ACHN (cell line): ENCODE measurements around the gene GDA.
A peak's percentile ranks its signal among the peaks of the same experiment; 100 is the strongest.

Experiments used
- DNase-seq: peaks from one replicate; pipeline ENCODE4 v3.0.0-alpha.2; 2015
- in situ Hi-C: cut with HindIII; loops from 2 replicates; pipeline ENCODE4 v1.10.0; 2017; ENCODE audit warnings: low sequenced_read_pairs, low pct_ligation_motif_present, low pct_unique_long_range_greater_than_20kb

Gene GDA

DNA sequence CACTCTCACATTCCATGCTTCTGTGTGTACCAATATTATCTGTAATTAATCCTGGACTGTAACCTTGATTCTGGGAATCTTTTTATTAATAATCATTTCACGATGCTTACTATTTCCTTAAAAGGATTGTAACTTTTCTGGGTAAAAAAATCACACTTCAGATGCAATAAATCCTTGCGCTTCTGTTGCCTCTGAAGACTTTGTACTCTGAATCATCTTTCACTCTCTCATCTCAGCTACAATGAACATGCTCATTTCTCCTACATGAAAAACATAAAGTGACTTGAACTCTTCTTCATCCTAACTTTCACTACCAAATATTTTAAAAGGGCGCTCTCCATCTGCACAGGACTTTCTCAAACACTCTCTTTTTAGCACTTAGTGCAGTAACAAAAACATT is 50.0 kb downstream of the GDA start:
- in situ Hi-C loops = no loop called here
- no peak for DNase-seq

- no peak for DNase-seq
- in situ Hi-C loops = no loop called here
Measured at GRCh38 chr9:72200452-72200851, 51.2 kb downstream of the GDA start.

GRCh38 chr9:72202009-72202408 is 52.8 kb downstream of the GDA start:
- no peak for DNase-seq
- in situ Hi-C loops = no loop called here

DNA sequence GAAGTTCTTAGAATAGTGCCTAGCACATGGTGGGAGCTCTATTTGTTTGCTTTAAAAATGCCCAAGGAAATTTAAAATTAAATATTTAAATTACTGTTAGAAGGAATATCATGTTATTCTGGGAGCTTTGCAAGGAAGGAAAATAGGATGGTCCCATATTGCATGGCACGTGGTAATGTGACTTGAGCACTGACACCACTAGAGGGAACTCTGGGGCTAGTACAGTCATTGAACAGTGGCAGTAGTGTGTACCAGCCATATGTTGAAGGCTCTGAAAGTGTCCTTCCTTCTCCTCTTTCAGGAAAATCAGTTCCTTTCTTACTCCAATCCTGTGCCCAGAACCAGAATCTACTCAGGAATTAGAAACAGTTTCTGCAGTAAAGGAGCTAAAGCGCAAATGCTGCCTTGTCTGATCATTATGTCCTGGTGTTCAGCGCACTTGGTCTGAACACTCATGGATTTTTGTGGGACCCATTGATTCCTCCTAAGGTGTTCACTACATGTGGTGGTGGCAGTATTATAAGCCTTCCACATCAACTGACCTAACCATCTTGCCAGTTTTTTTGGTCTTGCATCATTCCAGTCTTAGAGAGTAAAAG is 54.1 kb downstream of the GDA start:
- in situ Hi-C loops = no loop called here
- peak; percentile 43 for DNase-seq

- DNase-seq = no peak
- in situ Hi-C loops = no loop called here
Measured at GRCh38 chr9:72204062-72204461, 54.8 kb downstream of the GDA start.

- no peak for DNase-seq
- in situ Hi-C loops = no loop called here
Measured at GRCh38 chr9:72205513-72205912, 56.3 kb downstream of the GDA start.

DNA sequence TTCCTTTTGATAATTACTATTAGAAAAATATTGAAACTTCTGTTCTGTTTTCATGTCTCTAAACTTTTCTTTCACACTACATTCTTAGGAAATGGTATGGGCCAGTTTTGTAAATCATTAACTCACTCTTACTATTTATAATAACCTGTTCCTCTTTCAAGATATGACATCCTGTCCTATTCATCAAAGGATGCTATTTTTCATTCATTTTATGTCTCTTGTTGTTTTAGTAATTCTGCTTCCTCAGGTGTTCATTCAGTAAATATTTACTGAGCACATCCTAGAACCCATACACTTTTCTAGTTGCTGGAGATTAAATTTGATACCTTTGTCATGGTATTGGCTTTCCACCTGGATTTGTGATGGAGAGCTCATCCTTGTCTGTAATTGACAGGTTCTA is 58.0 kb downstream of the GDA start:
- DNase-seq = no peak
- in situ Hi-C loops = no loop called here

DNA sequence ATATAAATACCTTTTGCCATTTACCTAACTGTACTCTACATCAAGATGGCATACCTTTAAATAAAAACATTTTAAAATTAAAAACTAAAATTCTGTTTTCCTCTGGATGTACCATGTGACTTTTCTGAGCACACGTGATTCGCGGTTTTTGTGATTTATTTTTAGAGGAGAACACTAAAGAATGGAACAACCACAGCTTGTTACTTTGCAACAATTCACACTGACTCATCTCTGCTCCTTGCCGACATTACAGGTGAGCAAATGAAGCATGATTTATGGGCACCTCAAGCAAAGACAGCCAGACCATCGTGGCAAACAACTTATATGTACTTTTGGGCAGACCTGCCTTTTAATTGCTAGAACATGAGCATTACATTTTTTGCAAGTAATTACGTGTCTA is 61.3 kb downstream of the GDA start:
- in situ Hi-C loops = no loop called here

GRCh38 chr9:72211047-72211446 is 61.8 kb downstream of the GDA start:
- no peak for DNase-seq
- in situ Hi-C loops = no loop called here

More for the DNA sequence above, 61.3 kb downstream of the GDA start:
- DNase-seq = no peak

DNA sequence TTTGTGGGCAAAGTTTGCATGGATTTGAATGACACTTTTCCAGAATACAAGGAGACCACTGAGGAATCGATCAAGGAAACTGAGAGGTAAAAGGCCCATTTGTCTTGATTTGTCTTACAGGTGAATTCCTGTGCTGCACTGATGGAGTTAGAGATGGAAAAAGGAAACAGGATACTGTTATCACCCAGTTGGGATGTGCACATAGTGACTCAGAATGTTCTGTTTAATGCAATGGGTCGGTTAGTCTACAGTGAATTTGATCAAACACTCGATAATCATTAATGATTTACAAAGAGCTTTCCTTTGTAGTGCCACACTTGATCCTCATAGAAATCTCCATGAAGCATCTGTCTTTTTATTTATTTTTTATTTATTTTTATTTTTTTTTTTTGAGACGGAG is 64.7 kb downstream of the GDA start:
- DNase-seq = no peak
- in situ Hi-C loops = no loop called here

DNA sequence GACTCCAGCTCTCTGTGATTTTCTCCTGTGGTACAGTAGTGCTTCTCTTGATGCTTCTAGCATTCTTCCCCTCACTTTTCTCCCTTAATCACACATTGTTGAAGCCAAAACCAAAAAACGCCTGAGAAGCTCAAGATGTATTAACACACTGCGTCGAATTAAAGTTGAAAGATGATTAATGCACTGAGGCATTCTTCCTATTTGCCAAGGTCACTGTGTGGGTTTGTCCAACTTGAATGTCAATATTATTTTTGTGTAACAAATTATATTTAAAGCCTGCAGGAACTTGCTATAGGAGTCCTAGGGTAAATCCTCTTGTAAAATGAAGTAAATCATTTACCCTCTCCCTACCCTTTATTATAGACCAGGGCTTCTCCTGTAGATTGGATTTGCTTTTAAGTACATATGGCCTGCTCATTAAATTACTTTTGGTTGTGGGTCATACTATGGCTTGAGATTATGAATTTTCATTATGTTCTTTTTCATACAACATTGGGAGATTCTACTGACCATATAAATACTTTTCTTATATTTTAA is 68.1 kb downstream of the GDA start:
- in situ Hi-C loops = no loop called here
- no peak for DNase-seq

DNA sequence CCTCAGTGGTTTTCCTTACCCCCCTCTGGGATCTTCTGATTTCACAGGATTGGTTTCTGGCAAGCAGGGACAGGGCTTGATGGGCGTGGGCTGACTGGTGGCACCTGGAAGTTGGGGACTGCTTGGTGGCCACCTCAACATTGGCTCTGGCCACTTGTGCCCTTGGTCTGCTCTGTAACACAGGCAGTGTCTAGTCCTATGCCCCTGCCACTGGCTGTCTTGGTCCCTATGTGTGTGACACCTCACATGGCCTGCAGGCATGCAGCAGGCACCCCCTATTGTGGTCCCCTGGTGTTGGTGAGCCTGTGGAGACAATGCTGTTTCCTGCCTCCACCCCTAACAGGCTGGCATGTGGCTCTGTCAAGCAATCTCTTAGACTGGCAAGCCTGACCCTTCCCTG is 71.3 kb downstream of the GDA start:
- no peak for DNase-seq
- in situ Hi-C loops = no loop called here

DNA sequence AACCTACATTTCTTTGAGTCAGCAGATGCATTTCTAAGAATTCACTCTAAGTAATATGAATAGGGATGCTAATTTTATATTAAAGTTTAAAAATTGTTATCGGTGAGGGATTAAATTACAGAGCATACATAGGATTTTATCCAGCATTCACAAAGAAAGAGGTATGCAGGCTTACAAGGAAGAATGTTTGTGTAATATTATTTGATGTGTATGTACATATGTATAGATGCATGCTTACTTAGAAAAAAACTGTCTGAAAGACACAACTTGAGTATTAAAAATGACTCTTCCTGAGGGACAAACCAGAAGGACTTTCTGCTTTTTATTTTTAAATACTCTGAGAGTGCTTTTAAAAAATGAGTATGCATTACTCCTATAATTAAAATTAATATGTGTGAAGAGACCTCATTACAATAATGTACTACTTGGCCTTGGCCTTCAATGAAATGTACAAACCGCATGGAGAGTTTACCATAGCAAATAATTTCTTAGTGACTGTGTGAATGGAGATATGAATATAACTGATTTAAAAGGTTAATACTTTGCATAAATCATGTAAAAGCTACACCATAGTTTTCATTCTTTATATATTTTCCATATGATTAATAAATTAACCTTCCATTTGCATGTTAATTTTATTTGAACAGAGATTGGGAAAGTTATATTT is 77.0 kb downstream of the GDA start:
- no peak for DNase-seq
- in situ Hi-C loops = no loop called here

- DNase-seq = no peak
- in situ Hi-C loops = no loop called here
Measured at GRCh38 chr9:72228282-72228681, 79.0 kb downstream of the GDA start.

DNA sequence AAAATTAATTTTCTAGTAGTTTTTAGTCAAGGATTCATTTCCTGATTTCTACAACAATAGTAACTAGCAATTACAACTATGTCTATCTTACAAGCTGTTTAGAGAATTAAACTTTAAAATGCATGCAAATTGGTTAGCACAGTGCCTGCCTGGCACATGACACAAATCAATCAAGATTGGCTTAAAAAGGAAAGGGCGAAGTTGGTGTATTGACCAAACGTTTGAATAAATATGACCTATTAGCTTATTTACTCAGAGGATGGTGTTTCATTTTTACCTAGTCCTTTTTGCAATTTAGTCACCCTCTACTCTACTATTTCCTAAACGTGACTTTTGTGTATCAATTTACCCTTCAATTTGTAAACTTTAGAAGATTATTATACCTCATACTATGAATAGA is 83.5 kb downstream of the GDA start:
- in situ Hi-C loops = no loop called here
- no peak for DNase-seq

DNA sequence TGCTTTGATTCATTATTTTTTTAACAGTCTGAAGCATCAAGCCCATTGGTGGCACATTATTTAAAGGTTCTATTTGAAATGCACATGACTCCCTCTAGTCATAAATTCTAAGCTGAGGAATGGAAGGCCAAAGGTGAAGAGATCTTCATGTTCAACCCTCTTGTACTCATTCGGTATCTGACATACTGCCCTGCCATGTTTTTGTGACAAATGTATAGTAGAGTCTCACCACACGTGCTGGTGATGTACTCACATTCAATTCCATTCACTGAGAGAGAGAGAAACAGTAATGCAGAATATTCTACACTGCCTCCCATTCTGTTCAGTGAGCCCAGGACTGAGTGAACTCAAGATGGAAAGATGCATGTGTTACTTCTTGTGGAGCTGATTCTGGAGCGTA is 98.3 kb downstream of the GDA start:
- in situ Hi-C loops = no loop called here
- DNase-seq = no peak

- in situ Hi-C loops = loop anchor here (25.0 kb wide), 1 partner anchor 214 kb away; no protein-coding TSS in a partner anchor
- DNase-seq = no peak
Measured at GRCh38 chr9:72251589-72251988, 102.3 kb downstream of the GDA start.

DNA sequence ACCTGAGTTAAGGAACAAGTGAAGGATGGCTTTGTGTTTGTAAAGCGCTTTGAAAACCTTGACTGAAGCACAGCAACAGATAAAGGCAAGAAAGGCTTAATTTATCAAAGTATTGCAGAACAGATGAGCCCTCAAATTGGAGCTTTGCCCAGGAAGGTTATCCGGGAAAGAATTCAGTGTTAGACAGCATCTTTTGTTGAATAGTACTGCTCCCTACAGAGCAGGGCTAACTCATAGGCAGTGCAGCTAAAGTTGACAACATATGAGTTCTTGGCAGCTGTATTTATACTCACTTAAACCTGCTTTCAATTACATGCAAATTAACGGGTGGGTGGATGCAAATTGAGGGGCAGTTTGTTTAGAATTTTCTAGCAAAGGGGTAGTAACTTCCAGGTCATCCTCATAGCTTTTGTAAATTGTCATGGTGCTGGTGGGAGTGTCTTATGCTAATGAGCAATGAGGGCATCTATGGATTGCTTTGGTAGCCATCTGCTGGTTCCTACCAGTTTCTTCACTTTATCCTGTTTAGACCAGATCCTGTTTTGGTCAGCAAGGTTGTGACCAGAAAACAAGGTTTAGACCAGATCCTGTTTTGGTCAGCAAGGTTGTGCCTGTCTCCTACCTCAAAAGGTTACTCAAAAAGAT is 105.8 kb downstream of the GDA start:
- in situ Hi-C loops = loop anchor here (25.0 kb wide), 1 partner anchor 218 kb away; no protein-coding TSS in a partner anchor

DNA sequence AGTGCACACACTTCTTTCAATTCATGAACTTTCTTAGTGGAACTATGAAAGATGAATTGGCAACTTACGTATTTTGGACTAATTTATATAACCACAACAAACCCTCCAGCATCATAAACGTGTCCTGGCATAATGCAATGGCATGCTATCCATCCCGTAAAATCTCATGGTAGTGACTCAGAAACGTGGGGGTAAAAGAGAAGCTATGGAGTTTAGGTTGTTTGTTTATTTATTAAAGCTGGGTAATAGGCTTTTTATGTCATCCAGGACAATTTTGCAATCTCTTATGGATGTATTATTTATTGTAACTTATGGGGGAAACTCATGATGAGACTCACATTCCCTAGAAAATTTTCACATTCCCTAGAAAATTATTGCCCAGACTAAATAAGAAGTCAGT is 106.3 kb downstream of the GDA start:
- in situ Hi-C loops = loop anchor here (25.0 kb wide), 1 partner anchor 218 kb away; no protein-coding TSS in a partner anchor

More for the DNA sequence above, 105.8 kb downstream of the GDA start:
- DNase-seq = no peak

GRCh38 chr9:72256931-72257330 is 107.7 kb downstream of the GDA start:
- in situ Hi-C loops = loop anchor here (25.0 kb wide), 1 partner anchor 220 kb away; no protein-coding TSS in a partner anchor
- no peak for DNase-seq

More for the DNA sequence above, 106.3 kb downstream of the GDA start:
- DNase-seq = no peak
